C4-2B (cell line): ENCODE measurements around the gene TMSB15A.

Experiments
- CTCF ChIP-seq: fragments of 450-650 bp; conservative IDR thresholded peaks from 2 replicates; pipeline ENCODE4 v1.5.1; 2017; ENCODE audit warnings: mild to moderate bottlenecking
- ZFX ChIP-seq: fragments of 450-650 bp; IDR thresholded peaks from 2 replicates; pipeline ENCODE4 v1.6.1; 2017

- no peak for TF ChIP-seq CTCF
- TF ChIP-seq ZFX: no peak
These were observed 2.0 kb downstream of the TMSB15A start for GRCh38 chrX:102514536-102514935.
